K562 (cell line): ENCODE data around the gene EHD2. TPM values are rescaled to one million over a fixed set of nuclear protein-coding genes. Genes with fewer than 3 reads are reported as not detected.

ENCODE experiments used
- CHCHD3 ChIP-seq: fragments of 250-450 bp; sonication (Bioruptor Pico); IDR thresholded peaks from 2 replicates; pipeline ENCODE4 v2.1.2; 2022; ENCODE audit warnings: mild to moderate bottlenecking
- FOXJ3 ChIP-seq: sonication (generic); formaldehyde crosslinking; IDR thresholded peaks from 2 replicates; pipeline ENCODE4 v1.4.0; 2020; ENCODE audit warnings: mild to moderate bottlenecking, missing genetic modification reagents
- GABPB2 ChIP-seq: fragments of 250-450 bp; sonication (Bioruptor Pico); conservative IDR thresholded peaks from 2 replicates; pipeline ENCODE4 v1.5.1; 2021; ENCODE audit warnings: mild to moderate bottlenecking
- MAZ ChIP-seq, 2 experiments: fragments of 450-650 bp in 1 of 2; sonication (generic) in 1 of 2; formaldehyde crosslinking; IDR thresholded peaks in 1 of 2; conservative IDR thresholded peaks in 1 of 2; 2 replicates each; pipeline versions ENCODE4 v1.4.0 to v1.5.0; 2020; ENCODE audit warnings: mild to moderate bottlenecking in 1 of 2, missing genetic modification reagents in 1 of 2
- POU5F1 ChIP-seq: fragments of 150-350 bp; IDR thresholded peaks from 2 replicates; pipeline ENCODE4 v1.6.1; 2014; ENCODE audit warnings: borderline replicate concordance, low read length, low read depth, mild to moderate bottlenecking; ENCODE audit not compliant: partially characterized antibody
- RBFOX2 ChIP-seq: fragments of 200-400 bp; formaldehyde crosslinking; IDR thresholded peaks from 2 replicates; pipeline ENCODE4 v1.6.1; 2017; ENCODE audit warnings: low read depth, mild to moderate bottlenecking, low read length, moderate library complexity
- SMARCC2 ChIP-seq: fragments of 450-650 bp; IDR thresholded peaks from 2 replicates; pipeline ENCODE4 v1.6.1; 2017; ENCODE audit warnings: antibody characterized with exemption, moderate library complexity, mild to moderate bottlenecking, low read depth
- TEAD1 ChIP-seq, 2 experiments: fragments of 450-650 bp in 1 of 2; sonication (generic) in 1 of 2; formaldehyde crosslinking; IDR thresholded peaks; 2 replicates each; pipeline versions ENCODE4 v1.4.0 to v1.8.0; 2020 to 2022; ENCODE audit warnings: mild to moderate bottlenecking in 2 of 2, missing genetic modification reagents in 1 of 2
- ZFP36 ChIP-seq: fragments of 150-350 bp; IDR thresholded peaks from 2 replicates; pipeline ENCODE4 v1.6.1; 2018; ENCODE audit warnings: low read length, low read depth; ENCODE audit not compliant: partially characterized antibody
- ZNF239 ChIP-seq: fragments of 250-450 bp; sonication (Bioruptor Pico); IDR thresholded peaks from 2 replicates; pipeline ENCODE4 v1.4.0; 2020; ENCODE audit warnings: mild to moderate bottlenecking
- ZNF586 ChIP-seq: fragments of 450-650 bp; formaldehyde crosslinking; conservative IDR thresholded peaks from 2 replicates; pipeline ENCODE4 v1.4.0; 2020; ENCODE audit warnings: mild to moderate bottlenecking, moderate library complexity
- polyA plus RNA-seq, 8 experiments: library from polyadenylated mRNA; depleted of rRNA in 4 of 8; stranded (reverse) in 5 of 8; unstranded in 3 of 8; fragments of >200 nt; fragmentation: Nextera tagmentation in 2 of 8; fragmentation: Illumina TruSeq in 1 of 8; extraction: Ambion mirVana in 2 of 8; extraction: Trizol in 1 of 8; gene quantifications; 2 replicates each; pipeline versions ENCODE4 v1.2.1 to v1.2.3, GENCODE V29; 2011 to 2014; ENCODE audit warnings: inconsistent platforms in 1 of 8, missing spikeins in 1 of 8
- total RNA-seq, 7 experiments: library from RNA; depleted of rRNA in 6 of 7; stranded (reverse); fragments of >200 nt in 6 of 7; fragmentation: Illumina TruSeq in 2 of 7; extraction: Trizol in 2 of 7; gene quantifications; 2 replicates each; pipeline versions ENCODE4 v1.2.1 to v1.2.3, GENCODE V29; 2011 to 2021; ENCODE audit warnings: low replicate concordance in 1 of 7
- TF ChIP-seq, protein P1 (sequence below): fragments of 250-450 bp; sonication (Bioruptor Pico); IDR thresholded peaks from 2 replicates; pipeline ENCODE4 v1.6.1; 2021; ENCODE audit warnings: mild to moderate bottlenecking
- TF ChIP-seq, protein P2 (sequence below): fragments of 450-650 bp; IDR thresholded peaks from one replicate; pipeline ENCODE4 v1.6.1; 2018; ENCODE audit warnings: mild to moderate bottlenecking, moderate library complexity; ENCODE audit not compliant: partially characterized antibody
- TF ChIP-seq, protein P3 (sequence below): fragments of 250-450 bp; sonication (Bioruptor Pico); IDR thresholded peaks from 2 replicates; pipeline ENCODE4 v1.4.0; 2020
- TF ChIP-seq, protein P4 (sequence below): sonication (generic); formaldehyde crosslinking; IDR thresholded peaks from 2 replicates; pipeline ENCODE4 v1.8.0; 2022; ENCODE audit warnings: missing genetic modification reagents, mild to moderate bottlenecking, moderate library complexity, borderline replicate concordance

The EHD2 gene
- total and polyA plus RNA-seq, 9 of the 15 experiments (the other 6 are each of a cell fraction or from before 2014, with no cell fraction given), result 1.7 to 32.2 (median 3.0) TPM

DNA sequence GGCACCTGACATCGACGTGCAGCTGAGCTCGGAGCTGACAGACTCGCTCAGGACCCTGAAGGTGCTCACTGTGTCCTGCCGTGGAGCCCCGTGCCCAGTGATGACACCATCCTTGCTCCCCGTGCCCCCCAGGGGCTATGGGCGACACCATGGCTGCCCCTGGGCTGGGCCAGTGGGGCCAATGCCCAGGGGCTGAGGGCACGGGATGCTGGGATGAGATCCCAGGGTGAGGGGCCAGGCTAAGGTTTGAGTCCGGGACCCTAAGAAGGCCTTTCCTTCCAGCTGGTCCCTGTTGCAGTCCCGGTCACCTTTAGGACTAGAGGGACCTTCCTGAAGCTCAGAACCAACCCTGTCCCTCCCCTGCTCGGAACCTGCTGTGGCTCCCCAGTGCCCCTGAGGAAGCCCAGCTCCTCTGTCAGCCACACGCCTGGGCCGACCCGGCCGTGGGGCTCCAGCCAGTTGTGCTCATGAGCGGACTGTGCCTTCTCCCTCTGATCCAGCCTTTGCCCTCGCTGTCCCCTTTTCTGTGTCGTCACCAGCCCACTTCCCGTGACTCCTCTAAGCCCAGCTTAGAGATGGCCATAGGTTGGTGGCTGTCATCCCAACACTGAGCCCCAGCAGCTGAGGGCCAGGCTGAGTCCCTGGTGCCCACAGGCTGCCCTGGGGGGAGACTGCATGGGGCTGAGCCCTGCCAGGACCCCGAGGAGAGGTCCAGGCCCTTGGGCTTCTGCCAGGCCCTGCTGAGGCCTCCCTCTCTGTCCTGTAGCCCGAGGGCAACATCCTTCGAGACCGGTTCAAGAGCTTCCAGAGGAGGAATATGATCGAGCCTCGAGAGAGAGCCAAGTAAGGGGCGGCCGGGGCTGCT is 42.8 kb downstream of the EHD2 start (continued):
- TF ChIP-seq, protein P1, sequence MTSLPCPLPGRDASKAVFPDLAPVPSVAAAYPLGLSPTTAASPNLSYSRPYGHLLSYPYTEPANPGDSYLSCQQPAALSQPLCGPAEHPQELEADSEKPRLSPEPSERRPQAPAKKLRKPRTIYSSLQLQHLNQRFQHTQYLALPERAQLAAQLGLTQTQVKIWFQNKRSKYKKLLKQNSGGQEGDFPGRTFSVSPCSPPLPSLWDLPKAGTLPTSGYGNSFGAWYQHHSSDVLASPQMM (CRISPR knock-in tag), result no peak
- TF ChIP-seq, protein P2, sequence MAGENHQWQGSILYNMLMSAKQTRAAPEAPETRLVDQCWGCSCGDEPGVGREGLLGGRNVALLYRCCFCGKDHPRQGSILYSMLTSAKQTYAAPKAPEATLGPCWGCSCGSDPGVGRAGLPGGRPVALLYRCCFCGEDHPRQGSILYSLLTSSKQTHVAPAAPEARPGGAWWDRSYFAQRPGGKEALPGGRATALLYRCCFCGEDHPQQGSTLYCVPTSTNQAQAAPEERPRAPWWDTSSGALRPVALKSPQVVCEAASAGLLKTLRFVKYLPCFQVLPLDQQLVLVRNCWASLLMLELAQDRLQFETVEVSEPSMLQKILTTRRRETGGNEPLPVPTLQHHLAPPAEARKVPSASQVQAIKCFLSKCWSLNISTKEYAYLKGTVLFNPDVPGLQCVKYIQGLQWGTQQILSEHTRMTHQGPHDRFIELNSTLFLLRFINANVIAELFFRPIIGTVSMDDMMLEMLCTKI, result no peak
- TF ChIP-seq GABPB2 (CRISPR knock-in tag) (no peak), ZFP36 (peak; percentile 26), ZNF586 (no peak), POU5F1 (no peak), RBFOX2 (peak; percentile 43), SMARCC2 (no peak), CHCHD3 (CRISPR knock-in tag) (no peak), ZNF239 (CRISPR knock-in tag) (no peak), MAZ (CRISPR knock-in tag; conservative IDR thresholded peaks at IDR 0.05 in 1 of 2, IDR thresholded peaks at IDR 0.05 in 1 of 2) (no peak), FOXJ3 (CRISPR knock-in tag) (no peak), TEAD1 (CRISPR knock-in tag; IDR thresholded peaks at IDR 0.05) (no peak)
- TF ChIP-seq, protein P3, sequence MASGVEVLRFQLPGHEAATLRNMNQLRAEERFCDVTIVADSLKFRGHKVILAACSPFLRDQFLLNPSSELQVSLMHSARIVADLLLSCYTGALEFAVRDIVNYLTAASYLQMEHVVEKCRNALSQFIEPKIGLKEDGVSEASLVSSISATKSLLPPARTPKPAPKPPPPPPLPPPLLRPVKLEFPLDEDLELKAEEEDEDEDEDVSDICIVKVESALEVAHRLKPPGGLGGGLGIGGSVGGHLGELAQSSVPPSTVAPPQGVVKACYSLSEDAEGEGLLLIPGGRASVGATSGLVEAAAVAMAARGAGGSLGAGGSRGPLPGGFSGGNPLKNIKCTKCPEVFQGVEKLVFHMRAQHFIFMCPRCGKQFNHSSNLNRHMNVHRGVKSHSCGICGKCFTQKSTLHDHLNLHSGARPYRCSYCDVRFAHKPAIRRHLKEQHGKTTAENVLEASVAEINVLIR (CRISPR knock-in tag), result no peak
- TF ChIP-seq, protein P4, sequence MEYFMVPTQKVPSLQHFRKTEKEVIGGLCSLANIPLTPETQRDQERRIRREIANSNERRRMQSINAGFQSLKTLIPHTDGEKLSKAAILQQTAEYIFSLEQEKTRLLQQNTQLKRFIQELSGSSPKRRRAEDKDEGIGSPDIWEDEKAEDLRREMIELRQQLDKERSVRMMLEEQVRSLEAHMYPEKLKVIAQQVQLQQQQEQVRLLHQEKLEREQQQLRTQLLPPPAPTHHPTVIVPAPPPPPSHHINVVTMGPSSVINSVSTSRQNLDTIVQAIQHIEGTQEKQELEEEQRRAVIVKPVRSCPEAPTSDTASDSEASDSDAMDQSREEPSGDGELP (CRISPR knock-in tag), result peak; percentile 14; the same call in 1 of the 2 replicates
